HL-60 (cell line): Measurements from ENCODE around the gene CBFA2T2.

Experiments
- GABPA ChIP-seq: IDR thresholded peaks from 2 replicates; pipeline ENCODE4 v1.6.1; 2012; ENCODE audit warnings: low read depth
- POLR2AphosphoS5 ChIP-seq: IDR thresholded peaks from 2 replicates; pipeline ENCODE4 v1.6.1; 2012; ENCODE audit warnings: low read depth
- SPI1 ChIP-seq: IDR thresholded peaks from 2 replicates; pipeline ENCODE4 v1.6.1; 2012; ENCODE audit warnings: low read depth, mild to moderate bottlenecking, borderline replicate concordance
- TF ChIP-seq, protein P1 (sequence below): IDR thresholded peaks from one replicate; pipeline ENCODE4 v1.5.1; 2011; ENCODE audit warnings: low read length, control low read depth, inconsistent platforms; ENCODE audit not compliant: insufficient read depth
- TF ChIP-seq, protein P2 (sequence below): IDR thresholded peaks from 2 replicates; pipeline ENCODE4 v1.6.1; 2012; ENCODE audit warnings: low read depth; ENCODE audit not compliant: insufficient replicate concordance

DNA sequence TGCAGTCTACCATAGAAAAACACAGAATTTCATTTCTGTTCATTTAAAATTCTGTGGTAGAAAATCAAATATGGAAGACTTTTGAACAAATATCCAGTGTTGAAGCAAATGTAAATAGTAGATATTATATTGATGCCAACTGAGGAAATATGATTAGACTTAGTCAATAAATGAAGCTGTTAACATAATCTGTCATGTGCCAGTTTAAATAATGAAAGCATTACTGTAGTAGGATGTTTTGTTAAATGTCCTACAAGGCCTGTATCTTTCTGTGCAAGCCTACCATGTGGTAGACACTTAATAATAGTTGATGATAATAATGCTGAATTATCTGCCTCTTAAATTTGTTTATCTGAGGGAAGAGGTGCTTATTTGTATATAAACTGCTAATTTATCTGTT, 55.9 kb downstream of the CBFA2T2 start:
- TF ChIP-seq POLR2AphosphoS5, result no peak
- TF ChIP-seq, protein P1, sequence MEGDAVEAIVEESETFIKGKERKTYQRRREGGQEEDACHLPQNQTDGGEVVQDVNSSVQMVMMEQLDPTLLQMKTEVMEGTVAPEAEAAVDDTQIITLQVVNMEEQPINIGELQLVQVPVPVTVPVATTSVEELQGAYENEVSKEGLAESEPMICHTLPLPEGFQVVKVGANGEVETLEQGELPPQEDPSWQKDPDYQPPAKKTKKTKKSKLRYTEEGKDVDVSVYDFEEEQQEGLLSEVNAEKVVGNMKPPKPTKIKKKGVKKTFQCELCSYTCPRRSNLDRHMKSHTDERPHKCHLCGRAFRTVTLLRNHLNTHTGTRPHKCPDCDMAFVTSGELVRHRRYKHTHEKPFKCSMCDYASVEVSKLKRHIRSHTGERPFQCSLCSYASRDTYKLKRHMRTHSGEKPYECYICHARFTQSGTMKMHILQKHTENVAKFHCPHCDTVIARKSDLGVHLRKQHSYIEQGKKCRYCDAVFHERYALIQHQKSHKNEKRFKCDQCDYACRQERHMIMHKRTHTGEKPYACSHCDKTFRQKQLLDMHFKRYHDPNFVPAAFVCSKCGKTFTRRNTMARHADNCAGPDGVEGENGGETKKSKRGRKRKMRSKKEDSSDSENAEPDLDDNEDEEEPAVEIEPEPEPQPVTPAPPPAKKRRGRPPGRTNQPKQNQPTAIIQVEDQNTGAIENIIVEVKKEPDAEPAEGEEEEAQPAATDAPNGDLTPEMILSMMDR, result no peak
- no peak for TF ChIP-seq GABPA
- TF ChIP-seq, protein P2, sequence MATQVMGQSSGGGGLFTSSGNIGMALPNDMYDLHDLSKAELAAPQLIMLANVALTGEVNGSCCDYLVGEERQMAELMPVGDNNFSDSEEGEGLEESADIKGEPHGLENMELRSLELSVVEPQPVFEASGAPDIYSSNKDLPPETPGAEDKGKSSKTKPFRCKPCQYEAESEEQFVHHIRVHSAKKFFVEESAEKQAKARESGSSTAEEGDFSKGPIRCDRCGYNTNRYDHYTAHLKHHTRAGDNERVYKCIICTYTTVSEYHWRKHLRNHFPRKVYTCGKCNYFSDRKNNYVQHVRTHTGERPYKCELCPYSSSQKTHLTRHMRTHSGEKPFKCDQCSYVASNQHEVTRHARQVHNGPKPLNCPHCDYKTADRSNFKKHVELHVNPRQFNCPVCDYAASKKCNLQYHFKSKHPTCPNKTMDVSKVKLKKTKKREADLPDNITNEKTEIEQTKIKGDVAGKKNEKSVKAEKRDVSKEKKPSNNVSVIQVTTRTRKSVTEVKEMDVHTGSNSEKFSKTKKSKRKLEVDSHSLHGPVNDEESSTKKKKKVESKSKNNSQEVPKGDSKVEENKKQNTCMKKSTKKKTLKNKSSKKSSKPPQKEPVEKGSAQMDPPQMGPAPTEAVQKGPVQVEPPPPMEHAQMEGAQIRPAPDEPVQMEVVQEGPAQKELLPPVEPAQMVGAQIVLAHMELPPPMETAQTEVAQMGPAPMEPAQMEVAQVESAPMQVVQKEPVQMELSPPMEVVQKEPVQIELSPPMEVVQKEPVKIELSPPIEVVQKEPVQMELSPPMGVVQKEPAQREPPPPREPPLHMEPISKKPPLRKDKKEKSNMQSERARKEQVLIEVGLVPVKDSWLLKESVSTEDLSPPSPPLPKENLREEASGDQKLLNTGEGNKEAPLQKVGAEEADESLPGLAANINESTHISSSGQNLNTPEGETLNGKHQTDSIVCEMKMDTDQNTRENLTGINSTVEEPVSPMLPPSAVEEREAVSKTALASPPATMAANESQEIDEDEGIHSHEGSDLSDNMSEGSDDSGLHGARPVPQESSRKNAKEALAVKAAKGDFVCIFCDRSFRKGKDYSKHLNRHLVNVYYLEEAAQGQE, result no peak
- TF ChIP-seq SPI1, result no peak
